K562 (cell line): Measurements from ENCODE around the gene IFT122. TPM values are rescaled to one million over a fixed set of nuclear protein-coding genes. Genes with fewer than 3 reads are reported as not detected.

ENCODE experiments used
- ATAC-seq: fragments of 200-7000 bp; cut with Tn5 transposase; 3 replicates; pipeline ENCODE4 v1.9.1; 2020; ENCODE audit warnings: moderate library complexity
- BruUV-seq: library from RNA; stranded (reverse); fragments of 400-500 nt; replicated peaks from 2 replicates; lab custom pipeline; 2021; lab: Mats Ljungman, UMichigan
- CTCF ChIA-PET: fragments of 300-600 bp; formaldehyde crosslinking; extraction: SDS; loops from one replicate; lab custom pipeline; 2021; ENCODE audit warnings: low intra/inter-chr PET ratio; lab: Yijun Ruan, JAX
- POLR2A ChIA-PET: fragments of 300-600, 350-650 bp; sonication (Branson Sonifier 250); formaldehyde crosslinking; extraction: SDS; loops from one replicate; lab custom pipeline; 2021; ENCODE audit warnings: antibody characterized with exemption, inconsistent platforms; lab: Yijun Ruan, JAX
- DNase-seq, 4 experiments: peaks; one replicate each; pipeline versions ENCODE4 v3.0.0 to v3.0.0-alpha.2; 2011 to 2018; ENCODE audit warnings: low spot score in 3 of 4, mixed read lengths in 3 of 4; ENCODE audit errors: extremely low read depth in 1 of 4
- FAIRE-seq: peaks from 2 replicates; lab custom pipeline; 2011; peaks lifted over from hg19 to GRCh38; lab: Jason Lieb, UNC
- H2AFZ ChIP-seq: 2 replicates; pipeline ENCODE4 v1.6.0; 2011; ENCODE audit warnings: low read depth, low read length, control low read depth, inconsistent platforms
- H3K27ac ChIP-seq: fragments of 200-600 bp; 3 replicates; pipeline ENCODE4 v1.8.0; 2011; ENCODE audit warnings: low read depth, mild to moderate bottlenecking, control low read depth, inconsistent platforms, low read length, moderate library complexity, mixed read lengths; ENCODE audit errors: extremely low read depth
- H3K27me3 ChIP-seq, 2 experiments: fragments of 300-600 bp in 1 of 2; 2 replicates in 1 of 2; 3 replicates in 1 of 2; pipeline versions ENCODE4 v1.6.0 to v1.8.0; 2011; ENCODE audit warnings: inconsistent platforms in 2 of 2, low read length in 2 of 2, mild to moderate bottlenecking in 1 of 2, mixed read lengths in 1 of 2, moderate library complexity in 1 of 2; ENCODE audit not compliant: control insufficient read depth in 2 of 2, insufficient read depth in 2 of 2
- H3K36me3 ChIP-seq: fragments of 300-600 bp; 3 replicates; pipeline ENCODE4 v1.8.0; 2011; ENCODE audit warnings: mild to moderate bottlenecking, low read length, inconsistent platforms; ENCODE audit not compliant: control insufficient read depth, insufficient read depth
- H3K4me1 ChIP-seq, 2 experiments: fragments of 200-600 bp in 1 of 2; replicated peaks in 1 of 2; 2 replicates in 1 of 2; 3 replicates in 1 of 2; pipeline versions ENCODE4 v1.5.1 to v1.8.0; 2011; ENCODE audit warnings: inconsistent platforms in 2 of 2, low read length in 2 of 2, mild to moderate bottlenecking in 1 of 2, mixed read lengths in 1 of 2, moderate library complexity in 1 of 2; ENCODE audit not compliant: control insufficient read depth in 2 of 2, insufficient read depth in 2 of 2
- H3K4me2 ChIP-seq: 2 replicates; pipeline ENCODE4 v1.6.1; 2011; ENCODE audit warnings: low read length, control low read depth, inconsistent platforms, mixed read lengths; ENCODE audit not compliant: insufficient read depth
- H3K4me3 ChIP-seq: fragments of 200-600 bp; sonication (generic), shearing (Covaris generic); 2 replicates; pipeline ENCODE4 v1.5.1; 2016; ENCODE audit warnings: control low read depth, inconsistent platforms
- H3K79me2 ChIP-seq: fragments of 200-600 bp; 3 replicates; pipeline ENCODE4 v1.8.0; 2011; ENCODE audit warnings: low read length, inconsistent platforms; ENCODE audit not compliant: control insufficient read depth, insufficient read depth
- H3K9ac ChIP-seq, 2 experiments: 2 replicates each; pipeline versions ENCODE4 v1.6.0 to v1.6.1; 2011; ENCODE audit warnings: low read depth in 2 of 2, low read length in 2 of 2, control low read depth in 1 of 2, inconsistent platforms in 1 of 2, mild to moderate bottlenecking in 1 of 2, mixed read lengths in 1 of 2; ENCODE audit not compliant: insufficient read depth in 1 of 2
- H3K9me1 ChIP-seq: one replicate; pipeline ENCODE4 v1.6.0; 2011; ENCODE audit warnings: inconsistent platforms, mild to moderate bottlenecking, low read length, moderate library complexity; ENCODE audit not compliant: control insufficient read depth, insufficient read depth
- H3K9me3 ChIP-seq: replicated peaks from 2 replicates; pipeline ENCODE4 v1.5.1; 2011; ENCODE audit warnings: low read depth, low read length, inconsistent platforms; ENCODE audit not compliant: control insufficient read depth, insufficient read depth
- H4K20me1 ChIP-seq: replicated peaks from 2 replicates; pipeline ENCODE4 v1.6.1; 2011; ENCODE audit warnings: low read length, inconsistent platforms, mixed read lengths; ENCODE audit not compliant: control insufficient read depth, insufficient read depth
- BRD4 ChIP-seq: fragments of 200-600 bp; sonication (generic); IDR thresholded peaks from 2 replicates; pipeline ENCODE4 v1.6.1; 2017; ENCODE audit warnings: inconsistent platforms
- CBX2 ChIP-seq: fragments of 200-600 bp; sonication (generic); IDR thresholded peaks from one replicate; pipeline ENCODE4 v1.6.1; 2012; ENCODE audit warnings: mild to moderate bottlenecking, low read length, inconsistent platforms; ENCODE audit not compliant: insufficient read depth, poor library complexity, severe bottlenecking
- CREB3 ChIP-seq: fragments of 450-650 bp; conservative IDR thresholded peaks from 2 replicates; pipeline ENCODE4 v1.6.1; 2016; ENCODE audit warnings: missing genetic modification characterization, low read depth, mild to moderate bottlenecking, missing compliant biosample characterization, moderate library complexity
- KLF6 ChIP-seq: fragments of 250-450 bp; sonication (Bioruptor Pico); IDR thresholded peaks from 2 replicates; pipeline ENCODE4 v1.4.0; 2020; ENCODE audit warnings: mild to moderate bottlenecking, moderate library complexity, borderline replicate concordance
- MYNN ChIP-seq, 2 experiments: sonication (generic); formaldehyde crosslinking in 1 of 2; IDR thresholded peaks; 2 replicates each; pipeline versions ENCODE4 v1.5.0 to v1.6.1; 2016 to 2020; ENCODE audit warnings: antibody characterized with exemption in 1 of 2, missing genetic modification reagents in 1 of 2
- RBM34 ChIP-seq: fragments of 200-400 bp; formaldehyde crosslinking; IDR thresholded peaks from 2 replicates; pipeline ENCODE4 v1.6.1; 2018; ENCODE audit warnings: low read length, borderline replicate concordance; ENCODE audit not compliant: insufficient read depth
- RHOXF2B ChIP-seq: fragments of 250-450 bp; sonication (Bioruptor Pico); conservative IDR thresholded peaks from 2 replicates; pipeline ENCODE4 v1.5.1; 2021
- ZNF318 ChIP-seq, 2 experiments: fragments of 450-650 bp; IDR thresholded peaks; 2 replicates each; pipeline ENCODE4 v1.6.1; 2016; ENCODE audit warnings: mild to moderate bottlenecking in 2 of 2, borderline replicate concordance in 1 of 2, low read depth in 1 of 2, moderate library complexity in 1 of 2
- ZNF395 ChIP-seq: fragments of 200-800 bp; sonication (Bioruptor generic); IDR thresholded peaks from 2 replicates; pipeline ENCODE4 v1.6.1; 2017; ENCODE audit warnings: missing genetic modification characterization, missing compliant biosample characterization
- ZNF445 ChIP-seq: fragments of 250-450 bp; sonication (Bioruptor Pico); IDR thresholded peaks from 2 replicates; pipeline ENCODE4 v1.4.0; 2020; ENCODE audit warnings: low read depth, mild to moderate bottlenecking, moderate library complexity
- ZNF584 ChIP-seq: fragments of 200-800 bp; sonication (Bioruptor generic); IDR thresholded peaks from 2 replicates; pipeline ENCODE4 v1.6.1; 2016; ENCODE audit warnings: low read depth, mild to moderate bottlenecking, missing genetic modification characterization, missing compliant biosample characterization
- WGBS: fragments of 100-300 bp; shearing (Covaris generic); methylation state at CpG from one replicate; pipeline ENCODE4 v1.1.6; 2016; ENCODE audit warnings: low coverage, mixed read lengths; ENCODE audit not compliant: insufficient coverage; ENCODE audit errors: missing lambda C conversion rate; 5-methylcytosine and 5-hydroxymethylcytosine counted together
- in situ Hi-C: fragments of 300-500 bp; cut with MboI; formaldehyde crosslinking; loops from 4 replicates; pipeline ENCODE4 v1.15.0; 2018; ENCODE audit warnings: inconsistent platforms, mixed read lengths
- intact Hi-C: fragments of 100-400 bp; cut with micrococcal nuclease; formaldehyde crosslinking; loops from 2 replicates; pipeline ENCODE4 v1.14.2; 2022
- polyA plus RNA-seq, 8 experiments: library from polyadenylated mRNA; depleted of rRNA in 4 of 8; stranded (reverse) in 5 of 8; unstranded in 3 of 8; fragments of >200 nt; fragmentation: Nextera tagmentation in 2 of 8; fragmentation: Illumina TruSeq in 1 of 8; extraction: Ambion mirVana in 2 of 8; extraction: Trizol in 1 of 8; gene quantifications; 2 replicates each; pipeline versions ENCODE4 v1.2.1 to v1.2.3, GENCODE V29; 2011 to 2014; ENCODE audit warnings: inconsistent platforms in 1 of 8, missing spikeins in 1 of 8
- total RNA-seq, 7 experiments: library from RNA; depleted of rRNA in 6 of 7; stranded (reverse); fragments of >200 nt in 6 of 7; fragmentation: Illumina TruSeq in 2 of 7; extraction: Trizol in 2 of 7; gene quantifications; 2 replicates each; pipeline versions ENCODE4 v1.2.1 to v1.2.3, GENCODE V29; 2011 to 2021; ENCODE audit warnings: low replicate concordance in 1 of 7

Gene IFT122
- total and polyA plus RNA-seq, 9 of the 15 experiments (the other 6 are each of a cell fraction or from before 2014, with no cell fraction given) = 2.4 to 11.5 (median 7.7) TPM

GRCh38 chr3:129476586-129476985 is 36.6 kb downstream of the IFT122 start:
- CTCF ChIA-PET = no interaction called here
- TF ChIP-seq MYNN (IDR thresholded peaks at IDR 0.05) = no peak
- TF ChIP-seq MYNN (CRISPR knock-in tag; IDR thresholded peaks at IDR 0.05) = no peak
- TF ChIP-seq ZNF395 (CRISPR knock-in tag) = no peak
- no peak for TF ChIP-seq ZNF318 (IDR thresholded peaks at IDR 0.05; ENCODE audit: borderline replicate concordance in 1 of 2, low read depth in 1 of 2)
- no peak for TF ChIP-seq CREB3 (tag)
- TF ChIP-seq ZNF584 (CRISPR knock-in tag) = no peak
- TF ChIP-seq KLF6 = no peak
- TF ChIP-seq CBX2 = no peak
- no peak for TF ChIP-seq BRD4
- no peak for TF ChIP-seq RBM34
- no peak for TF ChIP-seq RHOXF2B (CRISPR knock-in tag)
- TF ChIP-seq ZNF445 = no peak

More at GRCh38 chr3:129476586-129476985, 36.6 kb downstream of the IFT122 start:
- Histone ChIP-seq H4K20me1 (no peaks in the 10 kb centered on the region), H3K9ac (no peak overlapping the region; a peak in 1 of 4 replicates), H3K79me2 (no peaks in the 10 kb centered on the region), H3K27ac (no peak overlapping the region), H3K4me1 (peaks cover 7 to 9% of the 10 kb centered on the region in 2 experiments; a peak in 4 of 5 replicates), H2AFZ (no peak overlapping the region), H3K27me3 (no peaks in the 10 kb centered on the region), H3K9me3 (no peaks in the 10 kb centered on the region), H3K36me3 (peaks cover 18% of the 10 kb centered on the region; the same call in 1 of the 3 replicates), H3K4me2 (no peak overlapping the region), H3K9me1 (no peaks in the 10 kb centered on the region), H3K4me3 (no peak overlapping the region)
- ATAC-seq (no peak), DNase-seq (no peak), FAIRE-seq (no peak)
- 79% methylated on average over 6 of the region's 6 CpGs for WGBS
- POLR2A ChIA-PET = interaction anchor here (0.7 kb wide), 1 partner anchor 458 kb away, joined by 3 read pairs; no protein-coding TSS in a partner anchor
- intact Hi-C loops = no loop called here
- in situ Hi-C loops = no loop called here
- no TSS peak for BruUV-seq
